ENCODE data around the gene UQCC2. TPM values are rescaled to one million over a fixed set of nuclear protein-coding genes. Genes with fewer than 3 reads are reported as not detected.

UQCC2 gene
- total and polyA plus RNA-seq, 3 donors from 2014 or later, result 18.1 to 119 (median 36.2) TPM

- no peak for DNase-seq
- no peaks in the 10 kb centered on the region for H3K27me3 ChIP-seq
- 86 to 93% methylated on average over 7 to 10 of the region's 10 CpGs for WGBS, 2 donors
- no peaks in the 10 kb centered on the region for H3K4me1 ChIP-seq
- H3K9me3 ChIP-seq, result no peaks in the 10 kb centered on the region
- intact Hi-C loops (cut with DNase I; ENCODE audit: low total_unique reads), result no loop called here
- H3K27ac ChIP-seq, result no peak overlapping the region
- TF ChIP-seq POLR2A (IDR thresholded peaks at IDR 0.05), result no peak
- TF ChIP-seq, protein P1, sequence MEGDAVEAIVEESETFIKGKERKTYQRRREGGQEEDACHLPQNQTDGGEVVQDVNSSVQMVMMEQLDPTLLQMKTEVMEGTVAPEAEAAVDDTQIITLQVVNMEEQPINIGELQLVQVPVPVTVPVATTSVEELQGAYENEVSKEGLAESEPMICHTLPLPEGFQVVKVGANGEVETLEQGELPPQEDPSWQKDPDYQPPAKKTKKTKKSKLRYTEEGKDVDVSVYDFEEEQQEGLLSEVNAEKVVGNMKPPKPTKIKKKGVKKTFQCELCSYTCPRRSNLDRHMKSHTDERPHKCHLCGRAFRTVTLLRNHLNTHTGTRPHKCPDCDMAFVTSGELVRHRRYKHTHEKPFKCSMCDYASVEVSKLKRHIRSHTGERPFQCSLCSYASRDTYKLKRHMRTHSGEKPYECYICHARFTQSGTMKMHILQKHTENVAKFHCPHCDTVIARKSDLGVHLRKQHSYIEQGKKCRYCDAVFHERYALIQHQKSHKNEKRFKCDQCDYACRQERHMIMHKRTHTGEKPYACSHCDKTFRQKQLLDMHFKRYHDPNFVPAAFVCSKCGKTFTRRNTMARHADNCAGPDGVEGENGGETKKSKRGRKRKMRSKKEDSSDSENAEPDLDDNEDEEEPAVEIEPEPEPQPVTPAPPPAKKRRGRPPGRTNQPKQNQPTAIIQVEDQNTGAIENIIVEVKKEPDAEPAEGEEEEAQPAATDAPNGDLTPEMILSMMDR (IDR thresholded peaks at IDR 0.05), result no peak
- H3K36me3 ChIP-seq (ENCODE audit: low read depth, missing control alignments), result no peaks in the 10 kb centered on the region
- H3K4me3 ChIP-seq, result no peak overlapping the region
These were observed 50.2 kb downstream of the UQCC2 start for GRCh38 chr6:33661106-33661838.

DNA sequence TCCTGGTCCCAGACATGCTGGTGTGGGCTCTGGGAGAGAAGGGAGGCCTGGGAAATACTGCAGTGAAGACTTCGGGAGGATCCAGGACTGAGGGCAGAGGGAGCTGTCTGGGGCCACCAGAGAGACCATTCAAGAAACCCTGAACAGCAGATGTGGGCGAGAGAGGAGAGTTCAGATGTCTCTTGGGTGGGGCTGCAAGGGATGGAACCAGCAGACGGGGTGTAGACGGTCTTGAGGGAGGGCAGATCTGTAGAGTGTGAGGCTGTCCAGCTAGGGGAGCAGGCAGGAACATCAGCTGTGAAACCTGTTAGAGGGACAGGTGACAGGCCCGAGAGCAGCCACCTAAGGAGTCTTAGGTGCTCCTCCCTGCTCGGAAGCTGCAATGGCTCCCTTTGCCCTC, 51.5 kb downstream of the UQCC2 start:
- Histone ChIP-seq H3K27me3 (no peaks in the 10 kb centered on the region), H3K4me3 (no peak overlapping the region), H3K4me1 (no peaks in the 10 kb centered on the region), H3K9me3 (no peaks in the 10 kb centered on the region), H3K36me3 (ENCODE audit: low read depth, missing control alignments) (no peaks in the 10 kb centered on the region), H3K27ac (no peak overlapping the region)
- intact Hi-C loops (cut with DNase I; ENCODE audit: low total_unique reads), result no loop called here
- no peak for TF ChIP-seq POLR2A (IDR thresholded peaks at IDR 0.05)
- TF ChIP-seq, protein P1 (IDR thresholded peaks at IDR 0.05), result no peak
- no peak for DNase-seq
- 92 to 93% methylated on average over 6 of the region's 6 CpGs for WGBS, 2 donors

DNA sequence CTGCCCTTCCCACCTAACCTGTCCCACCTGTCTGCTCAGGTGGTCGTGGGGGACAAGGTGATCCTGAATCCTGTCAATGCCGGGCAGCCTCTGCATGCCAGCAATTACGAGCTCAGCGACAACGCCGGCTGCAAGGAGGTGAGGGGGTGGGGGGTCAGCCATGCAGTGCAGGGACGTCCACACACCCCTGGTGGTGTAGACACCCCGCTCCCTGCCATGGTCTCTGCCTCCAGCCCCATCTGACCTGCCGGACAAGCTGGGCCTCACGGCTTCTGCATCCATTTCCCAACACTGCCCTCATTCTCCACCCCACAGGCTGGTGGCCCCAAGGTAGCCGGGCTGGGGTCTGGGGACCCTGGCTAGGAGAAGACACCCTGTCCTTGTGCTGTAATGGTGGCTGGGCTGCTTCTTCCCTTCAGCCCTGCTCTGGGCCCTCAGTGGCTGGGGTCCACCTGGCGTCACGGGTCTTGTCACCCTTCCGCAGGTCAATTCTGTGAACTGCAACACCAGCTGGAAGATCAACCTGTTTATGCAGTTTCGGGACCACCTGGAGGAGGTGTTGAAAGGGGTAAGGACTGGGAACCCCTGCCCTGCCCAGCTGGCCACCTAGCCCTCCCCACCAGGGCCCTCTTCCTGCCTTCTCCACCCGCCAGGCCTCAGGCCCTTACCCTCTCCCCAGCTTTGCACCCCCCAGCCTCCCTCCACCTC, 52.4 kb downstream of the UQCC2 start:
- Histone ChIP-seq H3K9me3 (no peaks in the 10 kb centered on the region), H3K27me3 (no peaks in the 10 kb centered on the region), H3K36me3 (ENCODE audit: low read depth, missing control alignments) (no peaks in the 10 kb centered on the region), H3K4me1 (no peaks in the 10 kb centered on the region), H3K4me3 (no peak overlapping the region), H3K27ac (no peak overlapping the region)
- intact Hi-C loops (cut with DNase I; ENCODE audit: low total_unique reads), result no loop called here
- TF ChIP-seq POLR2A (IDR thresholded peaks at IDR 0.05), result no peak
- TF ChIP-seq, protein P1 (IDR thresholded peaks at IDR 0.05), result no peak
- no peak for DNase-seq
- 91 to 95% methylated on average over 12 to 16 of the region's 16 CpGs for WGBS, 2 donors

DNA sequence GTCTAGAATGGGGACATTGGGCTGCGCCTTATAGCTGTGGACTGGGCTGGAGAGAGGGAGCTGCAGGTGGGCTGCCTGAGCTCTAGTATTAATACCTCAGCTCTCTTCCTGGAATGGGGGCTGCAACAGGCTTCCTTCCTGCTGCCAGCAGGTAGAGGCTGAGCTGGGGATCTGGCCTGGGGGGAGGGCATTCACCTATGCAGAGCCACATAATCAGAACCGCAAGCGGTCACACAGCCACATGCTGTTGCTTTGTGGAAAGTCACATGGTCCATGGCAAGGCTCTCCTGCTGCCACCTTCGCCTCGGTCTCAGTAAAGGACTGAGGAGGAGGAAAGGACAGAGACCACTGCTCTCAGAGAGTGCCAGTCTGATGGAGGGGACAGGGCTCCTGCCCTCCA, 54.7 kb downstream of the UQCC2 start:
- 92 to 93% methylated on average over 3 to 5 of the region's 5 CpGs for WGBS, 2 donors
- TF ChIP-seq POLR2A (IDR thresholded peaks at IDR 0.05), result no peak
- TF ChIP-seq, protein P1 (IDR thresholded peaks at IDR 0.05), result no peak
- no peaks in the 10 kb centered on the region for H3K9me3 ChIP-seq
- intact Hi-C loops (cut with DNase I; ENCODE audit: low total_unique reads), result no loop called here
- no peak for DNase-seq
- no peaks in the 10 kb centered on the region for H3K27me3 ChIP-seq
- no peaks in the 10 kb centered on the region for H3K4me1 ChIP-seq
- no peaks in the 10 kb centered on the region for H3K36me3 ChIP-seq (ENCODE audit: low read depth, missing control alignments)
- H3K4me3 ChIP-seq, result no peak overlapping the region
- no peak overlapping the region for H3K27ac ChIP-seq

Data from testis (tissue), 3 donors.